Measurements from ENCODE around the gene UBXN4.

DNA sequence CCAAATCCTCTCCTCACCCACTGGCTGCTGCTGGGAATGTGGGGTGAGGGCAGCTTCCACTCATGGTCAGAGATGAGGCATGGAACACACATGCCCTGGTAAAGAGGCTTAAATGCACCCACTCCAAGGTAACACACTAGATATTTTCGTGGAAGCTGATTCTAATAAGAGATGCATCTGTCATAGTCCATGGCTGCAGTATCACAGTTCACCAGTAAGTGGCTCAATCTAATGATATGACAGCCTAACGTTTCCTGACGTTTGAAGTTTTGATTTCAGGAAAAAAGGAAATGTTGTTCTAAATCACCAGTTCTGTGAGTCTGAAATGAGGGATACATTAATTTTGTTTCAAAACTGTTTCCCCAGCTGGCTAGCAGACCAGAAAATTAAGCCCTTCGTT lies 57.1 kb downstream of the UBXN4 start:
- TF ChIP-seq POLR2AphosphoS5 (IDR thresholded peaks at IDR 0.05) (no peak), POLR2A (IDR thresholded peaks at IDR 0.05; ENCODE audit: low read depth) (no peak), EP300 (IDR thresholded peaks at IDR 0.05) (no peak)
- TF ChIP-seq, protein P1, sequence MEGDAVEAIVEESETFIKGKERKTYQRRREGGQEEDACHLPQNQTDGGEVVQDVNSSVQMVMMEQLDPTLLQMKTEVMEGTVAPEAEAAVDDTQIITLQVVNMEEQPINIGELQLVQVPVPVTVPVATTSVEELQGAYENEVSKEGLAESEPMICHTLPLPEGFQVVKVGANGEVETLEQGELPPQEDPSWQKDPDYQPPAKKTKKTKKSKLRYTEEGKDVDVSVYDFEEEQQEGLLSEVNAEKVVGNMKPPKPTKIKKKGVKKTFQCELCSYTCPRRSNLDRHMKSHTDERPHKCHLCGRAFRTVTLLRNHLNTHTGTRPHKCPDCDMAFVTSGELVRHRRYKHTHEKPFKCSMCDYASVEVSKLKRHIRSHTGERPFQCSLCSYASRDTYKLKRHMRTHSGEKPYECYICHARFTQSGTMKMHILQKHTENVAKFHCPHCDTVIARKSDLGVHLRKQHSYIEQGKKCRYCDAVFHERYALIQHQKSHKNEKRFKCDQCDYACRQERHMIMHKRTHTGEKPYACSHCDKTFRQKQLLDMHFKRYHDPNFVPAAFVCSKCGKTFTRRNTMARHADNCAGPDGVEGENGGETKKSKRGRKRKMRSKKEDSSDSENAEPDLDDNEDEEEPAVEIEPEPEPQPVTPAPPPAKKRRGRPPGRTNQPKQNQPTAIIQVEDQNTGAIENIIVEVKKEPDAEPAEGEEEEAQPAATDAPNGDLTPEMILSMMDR (IDR thresholded peaks at IDR 0.05) = no peak
